GM13977 (cell line): ENCODE data around the gene CACYBP.

Experiments
- DNase-seq: peaks from one replicate; pipeline ENCODE4 v3.0.0; 2012; ENCODE audit warnings: low spot score
- CTCF ChIP-seq: IDR thresholded peaks from 2 replicates; pipeline ENCODE4 v1.5.1; 2012; ENCODE audit warnings: mild to moderate bottlenecking, control low read depth; ENCODE audit not compliant: insufficient read depth; ENCODE audit errors: extremely low read depth, missing control alignments
- in situ Hi-C: fragments of 300-500 bp; cut with MboI; formaldehyde crosslinking; loops from one replicate; pipeline ENCODE4 v1.12.0; 2022; ENCODE audit warnings: low sequenced_read_pairs, low pct_unique_long_range_greater_than_20kb, mixed read lengths, inconsistent platforms; ENCODE audit not compliant: unreplicated experiment

Gene CACYBP

GRCh38 chr1:175002910-175003517 is 3.3 kb downstream of the CACYBP start:
- no peak for DNase-seq
- in situ Hi-C loops, result no loop called here
- TF ChIP-seq CTCF, result no peak

GRCh38 chr1:175003521-175003920 is 3.8 kb downstream of the CACYBP start:
- no peak for TF ChIP-seq CTCF
- in situ Hi-C loops, result no loop called here
- no peak for DNase-seq

GRCh38 chr1:175005085-175005783 is 5.5 kb downstream of the CACYBP start:
- TF ChIP-seq CTCF, result no peak
- in situ Hi-C loops, result no loop called here
- no peak for DNase-seq

- in situ Hi-C loops, result no loop called here
- TF ChIP-seq CTCF, result no peak
- no peak for DNase-seq
Observed at GRCh38 chr1:175009532-175009931, 9.8 kb downstream of the CACYBP start.

GRCh38 chr1:175013445-175013844 is 13.7 kb downstream of the CACYBP start:
- in situ Hi-C loops, result no loop called here
- no peak for TF ChIP-seq CTCF
- no peak for DNase-seq

- in situ Hi-C loops, result no loop called here
- DNase-seq, result no peak
- TF ChIP-seq CTCF, result no peak
Observed at GRCh38 chr1:175015243-175015642, 15.5 kb downstream of the CACYBP start.
